Activated naive CD4-positive, alpha-beta T cell treated with anti-CD3 and anti-CD28 coated beads, Interleukin-2, amount 50 U/mL, for 24 hours (primary cell): Measurements from ENCODE around the gene ZIC5.

Source experiments
- H3K27ac Mint-ChIP-seq: one replicate; pipeline ENCODE4 v1.8.0; 2021; ENCODE audit warnings: mild to moderate bottlenecking, mixed read lengths
- H3K27me3 Mint-ChIP-seq: one replicate; pipeline ENCODE4 v1.8.0; 2021; ENCODE audit warnings: mixed read lengths
- H3K36me3 Mint-ChIP-seq: one replicate; pipeline ENCODE4 v1.8.0; 2021; ENCODE audit warnings: mixed read lengths
- H3K4me1 Mint-ChIP-seq: one replicate; pipeline ENCODE4 v1.8.0; 2021; ENCODE audit warnings: mixed read lengths
- H3K4me3 Mint-ChIP-seq: one replicate; pipeline ENCODE4 v1.8.0; 2021; ENCODE audit warnings: mild to moderate bottlenecking, mixed read lengths
- H3K9me3 Mint-ChIP-seq: one replicate; pipeline ENCODE4 v1.8.0; 2021; ENCODE audit warnings: mixed read lengths

The ZIC5 gene

DNA sequence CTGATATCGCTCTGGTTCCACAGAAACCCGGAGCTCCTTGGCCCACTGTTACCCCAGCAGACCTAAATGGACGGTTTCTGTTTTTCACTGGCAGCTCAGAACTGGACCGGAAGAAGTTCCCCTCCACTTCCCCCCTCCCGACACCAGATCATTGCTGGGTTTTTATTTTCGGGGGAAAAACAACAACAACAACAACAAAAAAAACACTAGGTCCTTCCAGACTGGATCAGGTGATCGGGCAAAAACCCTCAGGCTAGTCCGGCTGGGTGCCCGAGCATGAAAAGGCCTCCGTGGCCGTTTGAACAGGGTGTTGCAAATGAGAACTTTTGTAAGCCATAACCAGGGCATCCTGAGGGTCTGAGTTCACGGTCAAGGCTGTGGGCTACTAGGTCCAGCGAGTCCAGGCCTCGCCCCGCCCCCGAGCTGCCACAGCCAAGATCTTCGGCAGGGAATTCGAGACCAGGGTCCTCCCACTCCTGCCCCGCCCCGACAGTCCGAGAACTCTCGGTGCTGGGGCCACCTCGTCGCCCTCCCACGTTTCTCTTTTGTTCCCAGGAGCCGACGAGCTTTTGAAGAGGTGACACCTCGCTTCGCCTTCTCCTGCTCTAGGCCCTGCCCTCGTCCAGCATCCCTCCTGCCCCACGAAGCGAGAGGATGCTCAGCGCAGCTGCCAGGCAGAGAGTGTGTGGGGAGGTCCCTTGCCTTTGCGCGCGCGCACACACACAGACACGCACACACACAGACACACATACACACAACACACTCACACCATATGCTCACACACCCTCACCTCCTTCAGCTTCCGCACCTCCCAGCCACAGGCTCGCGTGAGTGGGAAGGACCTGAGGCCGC lies 18.8 kb upstream of the ZIC5 start:
- Mint-ChIP-seq H3K36me3 (peaks cover 14% of the 10 kb centered on the region), H3K27ac (peak overlapping the region; percentile 51), H3K4me1 (peaks cover 22% of the 10 kb centered on the region), H3K9me3 (peaks cover 26% of the 10 kb centered on the region), H3K4me3 (no peak overlapping the region), H3K27me3 (peaks cover 75% of the 10 kb centered on the region)

- Mint-ChIP-seq H3K4me3 (no peak overlapping the region), H3K27ac (no peak overlapping the region), H3K36me3 (peaks cover 10% of the 10 kb centered on the region), H3K9me3 (peaks cover 18% of the 10 kb centered on the region), H3K4me1 (peaks cover 24% of the 10 kb centered on the region), H3K27me3 (peaks cover 67% of the 10 kb centered on the region)
Measured at GRCh38 chr13:99989276-99990125, 17.9 kb upstream of the ZIC5 start.

- Mint-ChIP-seq H3K36me3 (peaks cover 9% of the 10 kb centered on the region), H3K27ac (peak overlapping the region; percentile 46), H3K4me3 (no peak overlapping the region), H3K4me1 (peaks cover 27% of the 10 kb centered on the region), H3K9me3 (peaks cover 15% of the 10 kb centered on the region), H3K27me3 (peaks cover 68% of the 10 kb centered on the region)
Measured at GRCh38 chr13:99988529-99989275, 17.1 kb upstream of the ZIC5 start.

- Mint-ChIP-seq H3K4me3 (no peak overlapping the region), H3K36me3 (peaks cover 9% of the 10 kb centered on the region), H3K27ac (peak overlapping the region; percentile 72), H3K4me1 (peaks cover 22% of the 10 kb centered on the region), H3K27me3 (peaks cover 63% of the 10 kb centered on the region), H3K9me3 (peaks cover 11% of the 10 kb centered on the region)
Measured at GRCh38 chr13:99987154-99988019, 15.8 kb upstream of the ZIC5 start.

- Mint-ChIP-seq H3K27me3 (peaks cover 56% of the 10 kb centered on the region), H3K4me3 (no peak overlapping the region), H3K4me1 (peaks cover 19% of the 10 kb centered on the region), H3K36me3 (peaks cover 9% of the 10 kb centered on the region), H3K27ac (no peak overlapping the region), H3K9me3 (peaks cover 8% of the 10 kb centered on the region)
Measured at GRCh38 chr13:99986741-99987140, 15.2 kb upstream of the ZIC5 start.

DNA sequence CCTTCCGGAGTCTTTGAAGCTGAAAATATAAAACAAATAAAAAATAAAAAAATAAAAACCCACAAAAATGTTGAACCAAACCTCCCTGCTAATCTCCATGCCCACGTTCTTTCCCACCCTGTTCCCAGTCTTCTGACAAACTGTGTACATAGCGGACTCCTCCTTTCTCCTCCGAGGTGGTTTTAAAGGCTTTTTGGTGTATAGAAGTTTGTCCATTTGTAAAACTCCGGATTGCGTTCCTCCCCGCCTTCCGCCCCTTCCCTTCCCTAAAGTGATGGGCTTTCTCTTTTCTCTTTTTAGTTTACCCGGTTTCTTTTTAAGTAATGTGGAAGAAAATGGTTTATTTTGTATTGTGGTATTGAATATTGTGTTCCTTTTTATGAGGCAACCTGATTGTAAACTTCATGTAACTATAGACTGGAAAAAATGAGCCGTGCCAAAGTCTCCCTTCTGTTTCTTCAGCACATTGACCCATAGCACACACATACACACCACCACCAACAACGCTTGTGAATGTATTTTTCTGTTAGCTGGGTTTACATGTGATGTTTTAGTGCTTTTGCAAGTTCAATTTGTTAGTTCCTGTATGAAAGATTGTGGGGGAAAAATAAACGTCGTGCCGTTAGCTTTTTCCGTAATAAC lies 14.4 kb upstream of the ZIC5 start:
- Mint-ChIP-seq H3K36me3 (peaks cover 9% of the 10 kb centered on the region), H3K27me3 (peaks cover 50% of the 10 kb centered on the region), H3K9me3 (peaks cover 8% of the 10 kb centered on the region), H3K4me3 (peak overlapping the region; percentile 51), H3K4me1 (peaks cover 19% of the 10 kb centered on the region), H3K27ac (peak overlapping the region; percentile 95)

DNA sequence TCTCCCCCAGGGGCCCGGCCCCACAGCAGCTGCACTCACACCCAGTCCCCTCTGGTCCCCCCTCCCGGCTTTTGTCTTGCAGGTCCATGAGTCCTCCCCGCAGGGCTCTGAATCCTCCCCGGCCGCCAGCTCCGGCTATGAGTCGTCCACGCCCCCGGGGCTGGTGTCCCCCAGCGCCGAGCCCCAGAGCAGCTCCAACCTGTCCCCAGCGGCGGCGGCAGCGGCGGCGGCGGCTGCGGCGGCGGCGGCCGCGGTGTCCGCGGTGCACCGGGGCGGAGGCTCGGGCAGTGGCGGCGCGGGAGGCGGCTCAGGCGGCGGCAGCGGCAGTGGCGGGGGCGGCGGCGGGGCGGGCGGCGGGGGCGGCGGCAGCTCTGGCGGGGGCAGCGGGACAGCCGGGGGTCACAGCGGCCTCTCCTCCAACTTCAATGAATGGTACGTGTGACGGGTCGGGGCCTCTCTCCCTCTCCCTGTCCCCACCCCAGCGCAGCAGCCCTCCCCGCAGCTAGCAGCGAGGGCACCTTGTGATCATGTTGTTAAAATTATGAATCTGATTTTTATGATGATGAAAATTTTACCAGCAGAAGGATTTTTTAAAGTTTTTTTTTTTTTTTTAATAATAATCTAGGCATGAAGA lies 13.8 kb upstream of the ZIC5 start:
- Mint-ChIP-seq H3K4me3 (no peak overlapping the region), H3K27ac (peak overlapping the region; percentile 80), H3K4me1 (peaks cover 19% of the 10 kb centered on the region), H3K27me3 (peaks cover 46% of the 10 kb centered on the region), H3K36me3 (peaks cover 9% of the 10 kb centered on the region), H3K9me3 (peaks cover 8% of the 10 kb centered on the region)

DNA sequence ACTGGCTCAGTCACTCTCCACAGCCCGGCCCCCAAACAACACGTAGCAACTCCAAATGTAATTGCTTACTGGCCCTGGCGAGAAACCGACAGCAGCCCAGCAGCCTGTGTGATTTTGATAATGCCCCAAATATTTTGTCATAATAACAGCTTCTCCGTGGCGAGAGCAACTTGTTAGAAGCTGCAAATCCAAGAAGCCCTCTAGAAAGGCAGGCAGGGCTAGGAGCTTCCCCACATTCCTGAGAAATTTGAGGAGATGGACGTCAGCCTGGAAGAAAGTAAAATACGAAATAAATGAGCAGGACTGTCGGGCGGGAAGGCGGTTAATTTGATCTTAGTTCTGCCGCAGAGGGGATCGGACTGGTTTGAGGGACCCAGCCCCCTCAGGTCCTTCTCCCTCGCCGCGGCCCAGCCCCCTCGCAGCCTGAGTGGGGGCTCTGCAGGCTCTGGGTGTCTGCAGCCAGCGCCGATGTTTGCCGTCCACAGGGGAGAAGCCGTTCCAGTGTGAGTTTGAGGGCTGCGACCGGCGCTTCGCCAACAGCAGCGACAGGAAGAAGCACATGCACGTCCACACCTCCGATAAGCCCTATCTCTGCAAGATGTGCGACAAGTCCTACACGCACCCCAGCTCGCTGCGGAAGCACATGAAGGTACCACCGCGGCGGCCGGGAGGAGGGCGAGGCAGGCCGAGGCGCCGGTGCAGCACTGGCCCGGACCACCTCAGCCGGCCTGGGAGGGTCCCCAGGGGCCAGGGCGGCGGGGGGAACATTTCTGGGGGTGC lies 13.1 kb upstream of the ZIC5 start:
- Mint-ChIP-seq H3K4me3 (peak overlapping the region; percentile 52), H3K27me3 (peaks cover 39% of the 10 kb centered on the region), H3K9me3 (peaks cover 8% of the 10 kb centered on the region), H3K4me1 (peaks cover 15% of the 10 kb centered on the region), H3K27ac (peak overlapping the region; percentile 94), H3K36me3 (peaks cover 9% of the 10 kb centered on the region)

GRCh38 chr13:99983499-99984401 lies 12.2 kb upstream of the ZIC5 start:
- peaks cover 8% of the 10 kb centered on the region for H3K9me3 Mint-ChIP-seq
- peak overlapping the region; percentile 19 for H3K4me3 Mint-ChIP-seq
- peaks cover 35% of the 10 kb centered on the region for H3K27me3 Mint-ChIP-seq
- peak overlapping the region; percentile 94 for H3K27ac Mint-ChIP-seq
- H3K36me3 Mint-ChIP-seq = peaks cover 7% of the 10 kb centered on the region
- H3K4me1 Mint-ChIP-seq = peaks cover 13% of the 10 kb centered on the region

DNA sequence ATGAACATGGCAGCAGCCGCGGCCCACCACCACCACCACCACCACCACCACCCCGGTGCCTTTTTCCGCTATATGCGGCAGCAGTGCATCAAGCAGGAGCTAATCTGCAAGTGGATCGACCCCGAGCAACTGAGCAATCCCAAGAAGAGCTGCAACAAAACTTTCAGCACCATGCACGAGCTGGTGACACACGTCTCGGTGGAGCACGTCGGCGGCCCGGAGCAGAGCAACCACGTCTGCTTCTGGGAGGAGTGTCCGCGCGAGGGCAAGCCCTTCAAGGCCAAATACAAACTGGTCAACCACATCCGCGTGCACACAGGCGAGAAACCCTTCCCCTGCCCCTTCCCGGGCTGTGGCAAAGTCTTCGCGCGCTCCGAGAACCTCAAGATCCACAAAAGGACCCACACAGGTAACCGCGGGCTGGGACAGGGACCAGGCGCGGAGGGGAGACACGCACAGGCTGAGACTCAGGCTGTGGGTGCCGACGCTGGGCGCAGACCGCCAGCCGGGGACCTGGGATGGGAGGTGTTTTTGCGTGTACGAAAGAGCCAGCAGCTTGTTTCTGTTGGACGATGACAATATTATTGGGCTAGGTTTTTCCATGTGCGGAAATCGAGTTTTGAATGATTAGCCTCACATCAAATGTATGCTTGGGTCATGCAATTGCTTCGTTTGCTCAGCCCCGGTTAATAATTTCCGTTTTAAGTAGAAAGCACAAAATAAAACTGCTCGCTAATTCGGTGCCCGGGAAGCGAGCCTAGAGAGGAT lies 11.3 kb upstream of the ZIC5 start:
- H3K9me3 Mint-ChIP-seq = peaks cover 8% of the 10 kb centered on the region
- peaks cover 17% of the 10 kb centered on the region for H3K4me1 Mint-ChIP-seq
- peaks cover 7% of the 10 kb centered on the region for H3K36me3 Mint-ChIP-seq
- H3K27me3 Mint-ChIP-seq = peaks cover 40% of the 10 kb centered on the region
- H3K4me3 Mint-ChIP-seq = peak overlapping the region; percentile 30
- H3K27ac Mint-ChIP-seq = peak overlapping the region; percentile 94

DNA sequence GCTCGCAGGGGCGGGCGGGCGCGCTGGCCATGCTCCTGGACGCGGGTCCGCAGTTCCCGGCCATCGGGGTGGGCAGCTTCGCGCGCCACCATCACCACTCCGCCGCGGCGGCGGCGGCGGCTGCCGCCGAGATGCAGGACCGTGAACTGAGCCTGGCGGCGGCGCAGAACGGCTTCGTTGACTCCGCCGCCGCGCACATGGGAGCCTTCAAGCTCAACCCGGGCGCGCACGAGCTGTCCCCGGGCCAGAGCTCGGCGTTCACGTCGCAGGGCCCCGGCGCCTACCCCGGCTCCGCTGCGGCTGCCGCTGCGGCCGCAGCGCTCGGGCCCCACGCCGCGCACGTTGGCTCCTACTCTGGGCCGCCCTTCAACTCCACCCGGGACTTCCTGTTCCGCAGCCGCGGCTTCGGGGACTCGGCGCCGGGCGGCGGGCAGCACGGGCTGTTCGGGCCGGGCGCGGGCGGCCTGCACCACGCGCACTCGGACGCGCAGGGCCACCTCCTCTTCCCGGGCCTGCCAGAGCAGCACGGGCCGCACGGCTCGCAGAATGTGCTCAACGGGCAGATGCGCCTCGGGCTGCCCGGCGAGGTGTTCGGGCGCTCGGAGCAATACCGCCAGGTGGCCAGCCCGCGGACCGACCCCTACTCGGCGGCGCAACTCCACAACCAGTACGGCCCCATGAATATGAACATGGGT lies 10.6 kb upstream of the ZIC5 start:
- H3K4me3 Mint-ChIP-seq = peak overlapping the region; percentile 30
- no peak overlapping the region for H3K27ac Mint-ChIP-seq

GRCh38 chr13:99981735-99982035 lies 10.1 kb upstream of the ZIC5 start, which contains the start of gene ZIC2:
Gene ZIC2 (plus strand): TSS chr13:99981784. CDS start chr13:99982065, 281 bp downstream.
- peaks cover 44% of the 10 kb centered on the region for H3K27me3 Mint-ChIP-seq
- H3K4me1 Mint-ChIP-seq = peaks cover 17% of the 10 kb centered on the region
- H3K4me3 Mint-ChIP-seq = peak within 1 kb of the TSS; percentile 30
- H3K27ac Mint-ChIP-seq = no peak within 1 kb of the TSS
- H3K9me3 Mint-ChIP-seq = peaks cover 12% of the 10 kb centered on the region
- peaks cover 7% of the 10 kb centered on the region for H3K36me3 Mint-ChIP-seq

More for the DNA sequence above, 10.6 kb upstream of the ZIC5 start:
- Mint-ChIP-seq H3K27me3 (peaks cover 43% of the 10 kb centered on the region), H3K36me3 (peaks cover 7% of the 10 kb centered on the region), H3K9me3 (peaks cover 8% of the 10 kb centered on the region), H3K4me1 (peaks cover 17% of the 10 kb centered on the region)
